ENCODE measurements around the gene NBAS.
A peak's percentile ranks its signal among the peaks of the same experiment; 100 is the strongest.
"Not testable (repeated sequence)": the region's sequence is repeated elsewhere in the genome, so short reads cannot be mapped to it uniquely, and the experiment has no call there.

The NBAS gene

GRCh38 chr2:15520346-15520745 is 40.8 kb downstream of the NBAS start:
- ATAC-seq, result no peak

- ATAC-seq, result not testable (repeated sequence)
Measured at GRCh38 chr2:15518759-15519158, 42.4 kb downstream of the NBAS start.

- no peak for ATAC-seq
Measured at GRCh38 chr2:15517793-15518192, 43.3 kb downstream of the NBAS start.

GRCh38 chr2:15511686-15512085 is 49.4 kb downstream of the NBAS start:
- ATAC-seq, result peak in 1 of 2 donors; percentile 64

- ATAC-seq, result no peak
Measured at GRCh38 chr2:15510552-15510951, 50.6 kb downstream of the NBAS start.

GRCh38 chr2:15510131-15510530 is 51.0 kb downstream of the NBAS start:
- no peak for ATAC-seq

- ATAC-seq, result no peak
Measured at GRCh38 chr2:15507697-15508096, 53.4 kb downstream of the NBAS start.

- no peak for ATAC-seq
Measured at GRCh38 chr2:15507061-15507460, 54.1 kb downstream of the NBAS start.

GRCh38 chr2:15506229-15506819 is 54.8 kb downstream of the NBAS start:
- no peak for ATAC-seq

GRCh38 chr2:15504882-15505663 is 56.1 kb downstream of the NBAS start:
- no peak for ATAC-seq

GRCh38 chr2:15499251-15499650 is 61.9 kb downstream of the NBAS start:
- ATAC-seq, result not testable (repeated sequence)

GRCh38 chr2:15498554-15498953 is 62.6 kb downstream of the NBAS start:
- ATAC-seq, result no peak

GRCh38 chr2:15494877-15495276 is 66.3 kb downstream of the NBAS start:
- no peak for ATAC-seq

GRCh38 chr2:15492773-15493325 is 68.3 kb downstream of the NBAS start:
- ATAC-seq, result no peak

GRCh38 chr2:15486770-15487169 is 74.4 kb downstream of the NBAS start:
- ATAC-seq, result no peak

- no peak for ATAC-seq
Measured at GRCh38 chr2:15485949-15486348, 75.2 kb downstream of the NBAS start.

GRCh38 chr2:15481000-15481399 is 80.1 kb downstream of the NBAS start:
- no peak for ATAC-seq

GRCh38 chr2:15480552-15480951 is 80.6 kb downstream of the NBAS start:
- no peak for ATAC-seq

GRCh38 chr2:15472876-15473275 is 88.3 kb downstream of the NBAS start:
- ATAC-seq, result no peak

- ATAC-seq, result no peak
Measured at GRCh38 chr2:15472133-15472532, 89.0 kb downstream of the NBAS start.

GRCh38 chr2:15471606-15472005 is 89.5 kb downstream of the NBAS start:
- ATAC-seq, result no peak

- ATAC-seq, result no peak
Measured at GRCh38 chr2:15460112-15460620, 101.0 kb downstream of the NBAS start.

GRCh38 chr2:15458277-15458676 is 102.9 kb downstream of the NBAS start:
- ATAC-seq, result no peak

- ATAC-seq, result no peak
Measured at GRCh38 chr2:15457868-15458267, 103.3 kb downstream of the NBAS start.
